ENCODE data around the gene MFRP.

GRCh38 chr11:119342023-119342300, 4.5 kb downstream of the MFRP start:
- TF ChIP-seq CTCF (IDR thresholded peaks at IDR 0.05; ENCODE audit: insufficient read depth, low read length, poor library complexity, severe bottlenecking) (no peak), EZH2phosphoT487 (conservative IDR thresholded peaks at IDR 0.05; ENCODE audit: low read length) (no peak)
